ENCODE results near the gene ASB3. TPM values are rescaled to one million over a fixed set of nuclear protein-coding genes. Genes with fewer than 3 reads are reported as not detected.
"Not testable (repeated sequence)": the region's sequence is repeated elsewhere in the genome, so short reads cannot be mapped to it uniquely, and the experiment has no call there.

The ASB3 gene
- total RNA-seq, 1 donor from 2014 or later: 17.6 TPM

GRCh38 chr2:53744395-53745065 lies 42.2 kb downstream of the ASB3 start:
- DNase-seq (ENCODE audit: extremely low read depth, low read depth, low spot score): no peak

GRCh38 chr2:53740170-53740569 lies 46.6 kb downstream of the ASB3 start:
- DNase-seq (ENCODE audit: extremely low read depth, low read depth, low spot score): no peak

DNA sequence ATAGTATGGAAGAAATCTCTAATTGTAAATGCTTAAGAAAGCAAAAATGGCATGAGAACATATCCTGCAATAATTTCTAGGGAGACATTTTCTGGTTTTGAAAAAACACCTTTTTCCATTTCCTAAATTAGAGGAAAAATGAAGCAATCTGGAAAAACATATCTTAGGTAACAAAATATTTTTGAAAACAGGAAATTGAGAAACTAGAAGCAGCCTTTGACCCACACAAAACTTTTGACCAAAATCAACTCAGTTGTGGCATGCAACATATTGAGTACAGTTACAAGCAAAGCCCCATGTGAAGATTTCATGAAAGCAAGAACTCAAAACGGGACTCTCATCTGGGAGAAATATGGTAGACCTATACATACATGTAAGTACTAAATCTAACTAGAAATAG lies 47.7 kb downstream of the ASB3 start:
- no peak for DNase-seq (ENCODE audit: extremely low read depth, low read depth, low spot score)

GRCh38 chr2:53737091-53737490 lies 49.7 kb downstream of the ASB3 start:
- no peak for DNase-seq (ENCODE audit: extremely low read depth, low read depth, low spot score)

GRCh38 chr2:53729143-53729762 lies 57.5 kb downstream of the ASB3 start:
- DNase-seq (ENCODE audit: extremely low read depth, low read depth, low spot score): no peak

DNA sequence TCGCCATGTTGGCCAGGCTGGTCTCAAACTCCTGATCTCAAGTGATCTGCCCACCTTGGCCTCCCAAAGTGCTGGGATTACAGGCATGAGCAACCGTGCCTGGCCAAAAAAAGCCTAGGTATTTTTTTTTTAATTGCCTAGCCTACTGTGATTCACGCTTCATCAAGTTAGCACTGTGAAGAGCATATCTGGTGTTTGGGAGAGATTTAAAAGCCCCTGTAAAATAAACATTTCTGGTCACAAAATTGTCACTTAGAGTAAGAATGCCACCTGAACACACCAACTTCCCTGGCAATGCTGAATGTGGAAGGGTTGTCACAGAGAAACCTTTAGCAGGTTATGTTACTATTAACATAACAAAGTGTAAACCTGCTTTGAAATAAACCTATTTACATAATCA lies 58.8 kb downstream of the ASB3 start:
- DNase-seq (ENCODE audit: extremely low read depth, low read depth, low spot score): no peak

- DNase-seq (ENCODE audit: extremely low read depth, low read depth, low spot score): no peak
Measured at GRCh38 chr2:53725662-53726061, 61.1 kb downstream of the ASB3 start.

DNA sequence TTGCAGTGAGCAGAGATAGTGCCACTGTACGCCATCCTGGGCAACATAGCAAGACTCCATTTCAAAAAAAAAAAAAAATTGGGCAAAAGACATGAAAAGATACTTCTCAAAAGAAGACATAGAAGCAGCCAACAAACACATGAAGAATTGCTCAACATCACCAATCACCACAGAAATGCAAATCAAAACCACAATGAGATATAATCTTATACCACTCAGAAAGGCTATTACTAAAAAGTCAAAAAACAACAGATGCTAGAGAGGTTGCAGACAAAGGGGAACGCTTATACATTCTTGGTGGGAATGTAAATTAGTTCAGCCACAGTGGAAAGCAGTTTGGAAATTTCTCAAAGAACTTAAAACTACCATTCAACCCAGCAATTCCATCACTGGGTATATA lies 62.2 kb downstream of the ASB3 start:
- DNase-seq (ENCODE audit: extremely low read depth, low read depth, low spot score): no peak

- not testable (repeated sequence) for DNase-seq (ENCODE audit: extremely low read depth, low read depth, low spot score)
Measured at GRCh38 chr2:53720944-53721343, 65.8 kb downstream of the ASB3 start.

- DNase-seq (ENCODE audit: extremely low read depth, low read depth, low spot score): no peak
Measured at GRCh38 chr2:53715568-53715967, 71.2 kb downstream of the ASB3 start.

GRCh38 chr2:53711271-53711780 lies 75.4 kb downstream of the ASB3 start:
- DNase-seq (ENCODE audit: extremely low read depth, low read depth, low spot score): no peak

GRCh38 chr2:53708988-53709387 lies 77.8 kb downstream of the ASB3 start:
- DNase-seq (ENCODE audit: extremely low read depth, low read depth, low spot score): no peak

GRCh38 chr2:53701221-53701620 lies 85.5 kb downstream of the ASB3 start:
- DNase-seq (ENCODE audit: extremely low read depth, low read depth, low spot score): no peak

DNA sequence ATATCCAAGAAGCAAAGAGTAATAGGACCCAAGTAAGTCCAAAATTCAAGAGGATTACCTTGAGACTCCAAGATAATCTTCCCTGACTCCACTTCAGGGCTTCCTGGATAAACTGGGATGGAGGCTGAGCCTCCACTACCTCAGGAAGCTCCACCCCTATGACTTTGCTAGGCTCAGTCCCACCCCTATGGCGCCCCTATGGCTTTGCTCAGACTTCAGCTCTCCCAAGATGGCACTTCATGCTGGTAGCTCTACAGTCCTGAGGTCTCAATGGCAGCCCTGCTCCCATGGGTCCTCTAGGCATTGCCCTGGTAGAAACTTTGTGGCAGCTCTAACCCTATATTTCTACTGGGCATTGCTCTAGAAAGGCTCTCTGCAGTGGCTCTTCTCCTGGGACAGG lies 89.1 kb downstream of the ASB3 start:
- no peak for DNase-seq (ENCODE audit: extremely low read depth, low read depth, low spot score)

DNA sequence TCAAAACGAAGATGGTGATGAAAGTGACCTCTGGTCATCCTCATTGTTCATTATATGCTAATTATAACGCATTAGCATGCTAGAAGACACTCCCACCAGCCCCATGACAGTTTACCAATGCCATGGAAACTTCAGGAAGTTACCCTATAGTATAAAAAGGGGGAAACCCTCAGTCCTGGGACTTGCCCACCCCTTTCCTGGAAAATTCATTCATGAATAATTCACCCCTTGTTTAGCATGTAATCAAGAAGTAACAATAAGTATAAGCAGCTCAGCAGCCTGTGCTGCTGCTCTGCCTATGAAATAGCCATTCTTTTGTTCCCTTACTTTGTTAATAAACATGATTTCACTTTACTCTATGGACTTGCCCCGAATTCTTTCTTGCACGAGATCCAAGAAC lies 89.7 kb downstream of the ASB3 start:
- no peak for DNase-seq (ENCODE audit: extremely low read depth, low read depth, low spot score)

- DNase-seq (ENCODE audit: extremely low read depth, low read depth, low spot score): no peak
Measured at GRCh38 chr2:53695575-53695974, 91.2 kb downstream of the ASB3 start.

DNA sequence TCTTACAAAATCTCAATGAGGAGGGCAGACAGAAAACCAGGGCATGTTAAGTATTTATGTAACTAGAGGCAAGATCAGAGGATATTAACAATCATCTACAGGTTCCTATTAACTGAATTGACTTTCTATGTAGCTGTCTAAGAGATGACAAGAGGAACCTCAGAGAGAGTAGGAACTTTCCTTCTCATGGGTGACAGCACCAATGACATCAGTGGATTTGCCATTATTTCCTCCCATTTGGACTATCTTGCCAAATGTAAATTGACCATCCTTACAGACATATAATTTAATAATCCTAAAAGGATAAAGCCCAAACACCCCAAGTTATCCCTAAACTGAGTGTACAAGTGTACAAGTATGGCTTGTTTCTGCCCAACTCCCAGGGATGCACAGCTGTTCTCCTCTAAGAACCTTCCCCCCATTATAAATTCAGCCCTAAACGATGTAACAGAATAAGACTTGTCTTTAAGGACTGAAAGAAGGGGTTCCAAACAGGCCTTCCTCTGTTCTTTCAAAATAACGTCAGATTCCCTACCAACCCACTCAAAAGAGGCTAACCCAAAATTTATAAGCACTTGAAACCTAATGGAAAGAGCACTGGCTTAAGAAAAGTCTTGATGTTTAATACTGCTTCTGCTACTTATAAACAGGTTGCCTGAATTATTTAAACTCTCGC lies 92.5 kb downstream of the ASB3 start:
- no peak for DNase-seq (ENCODE audit: extremely low read depth, low read depth, low spot score)

DNA sequence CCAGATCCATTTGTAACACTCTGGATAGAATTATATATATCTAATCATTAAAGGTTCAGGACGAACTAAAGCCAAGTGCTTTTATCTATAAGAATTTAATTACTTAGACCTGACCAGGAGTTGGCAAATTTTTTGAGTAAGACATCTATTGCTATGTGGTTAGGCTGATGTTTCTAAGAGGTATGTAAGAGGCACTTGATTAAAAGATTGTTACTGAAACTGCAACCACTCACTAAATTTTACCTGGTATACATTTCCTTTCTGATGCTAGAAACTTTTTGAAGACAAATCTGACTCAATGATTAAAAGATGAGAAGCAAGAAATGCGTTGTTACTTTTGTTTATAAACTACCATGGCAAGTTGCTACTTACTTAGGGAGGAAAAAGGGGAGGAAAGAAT lies 95.9 kb downstream of the ASB3 start:
- DNase-seq (ENCODE audit: extremely low read depth, low read depth, low spot score): no peak

DNA sequence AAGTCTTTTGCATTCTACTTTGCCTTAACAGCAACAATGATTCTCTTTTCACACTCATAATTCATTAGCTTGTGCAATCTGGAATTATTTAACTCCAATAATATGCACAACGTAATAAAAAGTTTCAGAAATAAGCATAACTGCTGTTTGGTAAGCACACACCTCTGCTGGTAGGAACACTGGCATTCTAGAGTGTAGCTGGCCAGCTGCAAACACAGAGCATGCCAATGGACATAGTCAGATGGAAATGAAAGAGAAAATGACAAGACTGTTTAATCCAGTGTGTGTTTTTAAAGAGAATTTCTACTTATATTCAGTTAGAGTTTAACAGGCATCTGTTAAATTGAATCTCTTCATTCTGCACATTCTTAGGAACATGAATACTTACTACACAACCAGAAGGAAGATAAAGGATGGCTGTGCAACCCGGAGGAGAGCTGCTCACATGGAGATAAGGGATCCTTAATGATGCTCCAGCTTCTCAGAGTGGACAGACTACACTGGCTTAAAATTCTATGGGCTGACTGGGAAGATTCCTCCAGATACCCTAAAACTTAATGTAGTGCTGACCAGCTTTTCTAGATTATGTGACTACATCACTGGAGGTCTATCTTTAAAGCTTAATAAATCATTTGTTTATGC lies 113.8 kb downstream of the ASB3 start:
- DNase-seq (ENCODE audit: extremely low read depth, low read depth, low spot score): no peak

- DNase-seq (ENCODE audit: extremely low read depth, low read depth, low spot score): no peak
Measured at GRCh38 chr2:53670331-53670730, 116.4 kb downstream of the ASB3 start.

DNA sequence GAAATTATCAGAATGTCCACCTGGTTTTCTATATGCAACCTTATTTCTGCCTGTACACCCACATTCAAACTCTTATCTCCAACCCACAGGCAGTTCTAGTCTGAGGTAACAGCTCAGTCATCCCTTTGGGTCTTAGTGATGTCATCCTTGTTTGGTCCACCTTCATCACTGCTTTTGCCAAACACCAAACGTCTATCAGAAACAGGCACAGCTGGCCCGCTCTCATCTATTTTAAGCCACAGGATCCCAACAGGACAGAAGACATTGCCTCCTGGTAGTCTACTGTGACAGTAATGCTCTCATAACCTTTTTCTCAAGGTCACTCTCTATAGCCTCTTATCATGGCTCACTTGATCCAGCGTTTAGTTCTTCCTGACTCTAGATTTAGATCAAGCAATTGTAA lies 118.1 kb downstream of the ASB3 start:
- DNase-seq (ENCODE audit: extremely low read depth, low read depth, low spot score): no peak
